ENCODE results near the gene DIPK2A. TPM values are rescaled to one million over a fixed set of nuclear protein-coding genes. Genes with fewer than 3 reads are reported as not detected.

Gene DIPK2A
- total and polyA plus RNA-seq, 2 of the 13 experiments (the other 11 are each of a cell fraction or from before 2014, with no cell fraction given): 5.8 to 8.0 TPM

GRCh38 chr3:143928056-143928455 is 43.6 kb upstream of the DIPK2A start:
- CTCF ChIA-PET (ENCODE audit: low intra/inter-chr PET ratio, low total read pairs): no interaction called here
- H3K4me2 ChIP-seq (ENCODE audit: low read depth, low read length): no peak overlapping the region
- no peaks in the 10 kb centered on the region for H3K79me2 ChIP-seq (ENCODE audit: insufficient read depth, low read length)
- no peak overlapping the region for H3K4me3 ChIP-seq (replicated peaks in 1 of 3; ENCODE audit: insufficient read depth in 1 of 3, low read depth in 2 of 3, low read length in 3 of 3)
- no peak overlapping the region for H2AFZ ChIP-seq (ENCODE audit: low read length)
- FAIRE-seq (no peak), DNase-seq (ENCODE audit: low spot score) (no peak), ATAC-seq (no peak)
- H3K27me3 ChIP-seq (ENCODE audit: control insufficient read depth in 1 of 2, insufficient read depth in 2 of 2, low read length in 2 of 2): no peaks in the 10 kb centered on the region
- no peaks in the 10 kb centered on the region for H3K4me1 ChIP-seq (ENCODE audit: insufficient read depth, low read length)
- H4K20me1 ChIP-seq (ENCODE audit: insufficient read depth, low read length): no peaks in the 10 kb centered on the region
- intact Hi-C loops (cut with micrococcal nuclease; ENCODE audit: unreplicated experiment) (no loop called here), in situ Hi-C loops (cut with HindIII; ENCODE audit: extremely low pct_ligation_motif_present, low pct_unique_long_range_greater_than_20kb) (no loop called here)
- BruUV-seq (replicated peaks): no TSS peak
- POLR2A ChIA-PET: no interaction called here
- 10% methylated on average over 1 of the region's 1 CpG for WGBS (ENCODE audit: low lambda C conversion rate)
- TF ChIP-seq ZNF44 (CRISPR knock-in tag; IDR thresholded peaks at IDR 0.05) (no peak), ZNF230 (CRISPR knock-in tag; IDR thresholded peaks at IDR 0.05) (no peak), FOXJ3 (CRISPR knock-in tag; IDR thresholded peaks at IDR 0.05; ENCODE audit: borderline replicate concordance) (no peak), KDM5A (IDR thresholded peaks at IDR 0.05; ENCODE audit: borderline replicate concordance, low read length) (no peak), ZNF713 (CRISPR knock-in tag; IDR thresholded peaks at IDR 0.05) (no peak), ATF7-NPFF (CRISPR knock-in tag; IDR thresholded peaks at IDR 0.05; ENCODE audit: low read depth) (no peak)
- H3K36me3 ChIP-seq (replicated peaks in 1 of 2; ENCODE audit: control insufficient read depth in 1 of 2, insufficient read depth in 2 of 2, low read length in 2 of 2): no peaks in the 10 kb centered on the region
- H3K27ac ChIP-seq (ENCODE audit: extremely low read length, insufficient read depth, low read length): no peak overlapping the region
- no peaks in the 10 kb centered on the region for H3K9me3 ChIP-seq (ENCODE audit: low read length)
- no peak overlapping the region for H3K9ac ChIP-seq (ENCODE audit: insufficient read depth, low read depth, low read length)

- intact Hi-C loops (cut with micrococcal nuclease; ENCODE audit: unreplicated experiment): no loop called here
- Histone ChIP-seq H3K79me2 (ENCODE audit: insufficient read depth, low read length) (no peaks in the 10 kb centered on the region), H3K27ac (ENCODE audit: extremely low read length, insufficient read depth, low read length) (no peak overlapping the region), H3K9ac (ENCODE audit: insufficient read depth, low read depth, low read length) (no peak overlapping the region), H2AFZ (ENCODE audit: low read length) (no peak overlapping the region), H3K4me2 (ENCODE audit: low read depth, low read length) (no peak overlapping the region), H3K27me3 (ENCODE audit: control insufficient read depth in 1 of 2, insufficient read depth in 2 of 2, low read length in 2 of 2) (no peaks in the 10 kb centered on the region), H3K4me1 (ENCODE audit: insufficient read depth, low read length) (no peaks in the 10 kb centered on the region), H3K36me3 (replicated peaks in 1 of 2; ENCODE audit: control insufficient read depth in 1 of 2, insufficient read depth in 2 of 2, low read length in 2 of 2) (no peaks in the 10 kb centered on the region), H3K4me3 (replicated peaks in 1 of 3; ENCODE audit: insufficient read depth in 1 of 3, low read depth in 2 of 3, low read length in 3 of 3) (no peak overlapping the region), H4K20me1 (ENCODE audit: insufficient read depth, low read length) (no peaks in the 10 kb centered on the region), H3K9me3 (ENCODE audit: low read length) (no peaks in the 10 kb centered on the region)
- in situ Hi-C loops (cut with HindIII; ENCODE audit: extremely low pct_ligation_motif_present, low pct_unique_long_range_greater_than_20kb): no loop called here
- no peak for DNase-seq (ENCODE audit: low spot score)
- no peak for ATAC-seq
- no TSS peak for BruUV-seq (replicated peaks)
- ChIA-PET CTCF (ENCODE audit: low intra/inter-chr PET ratio, low total read pairs) (no interaction called here), POLR2A (no interaction called here)
- no peak for FAIRE-seq
- WGBS (ENCODE audit: low lambda C conversion rate): 1% methylated on average over 3 of the region's 3 CpGs
- TF ChIP-seq MYNN (CRISPR knock-in tag; IDR thresholded peaks at IDR 0.05; ENCODE audit: low read depth) (no peak), MZF1 (CRISPR knock-in tag; IDR thresholded peaks at IDR 0.05; ENCODE audit: borderline replicate concordance) (no peak), RELA (CRISPR knock-in tag; IDR thresholded peaks at IDR 0.05) (no peak), ZNF275 (CRISPR knock-in tag; IDR thresholded peaks at IDR 0.05; ENCODE audit: borderline replicate concordance) (no peak), ZBTB25 (CRISPR knock-in tag; IDR thresholded peaks at IDR 0.05) (no peak), CSRNP1 (CRISPR knock-in tag; IDR thresholded peaks at IDR 0.05) (no peak), BRF2 (CRISPR knock-in tag; IDR thresholded peaks at IDR 0.05) (no peak)
Observed at GRCh38 chr3:143928541-143929255, 42.9 kb upstream of the DIPK2A start.

All from HepG2 (cell line).